Mammary epithelial cell (primary cell): ENCODE measurements around the gene MEI1.

Source experiments
- CTCF ChIP-seq, 2 donors: IDR thresholded peaks in 1 of 2; conservative IDR thresholded peaks in 1 of 2; 2 replicates each; pipeline ENCODE4 v1.5.1; 2011 to 2012; ENCODE audit warnings: inconsistent platforms in 2 of 2, low read length in 2 of 2, mild to moderate bottlenecking in 2 of 2, control low read depth in 1 of 2, low read depth in 1 of 2; ENCODE audit not compliant: insufficient read depth in 1 of 2; ENCODE audit errors: extremely low read depth in 1 of 2
- EZH2 ChIP-seq: IDR thresholded peaks from 2 replicates; pipeline ENCODE4 v1.6.1; 2012; ENCODE audit warnings: low read length, inconsistent platforms, borderline replicate concordance

DNA sequence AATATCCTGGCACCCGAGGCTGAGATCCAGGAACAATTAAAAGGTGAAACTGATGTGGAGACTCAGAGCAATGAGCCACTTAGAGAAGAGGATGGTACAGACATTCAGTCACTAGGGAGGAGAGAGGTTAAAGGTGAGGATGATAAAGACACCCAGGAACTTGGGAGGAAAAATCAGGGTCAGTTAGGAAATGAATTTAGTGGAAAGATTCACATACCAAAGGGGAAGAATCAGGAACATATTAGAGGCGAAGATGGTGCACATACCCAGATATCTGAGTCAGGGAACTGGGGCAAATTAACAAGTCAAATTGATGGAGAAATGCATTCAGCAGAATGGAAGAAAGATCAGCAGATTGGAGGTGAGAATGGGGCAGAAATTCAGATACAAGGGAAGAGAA lies 4.1 kb upstream of the MEI1 start:
- TF ChIP-seq CTCF (conservative IDR thresholded peaks at IDR 0.05 in 1 of 2, IDR thresholded peaks at IDR 0.05 in 1 of 2; ENCODE audit: extremely low read depth in 1 of 2, insufficient read depth in 1 of 2, low read depth in 1 of 2, low read length in 2 of 2): no peak
- no peak for TF ChIP-seq EZH2
